GM12801 (cell line): ENCODE measurements around the gene PPP2R5C.

Source experiments
- TF ChIP-seq, protein P1 (sequence below): IDR thresholded peaks from one replicate; pipeline ENCODE4 v1.5.1; 2011; ENCODE audit warnings: control low read depth; ENCODE audit not compliant: insufficient read length; ENCODE audit errors: extremely low read depth

The PPP2R5C gene

DNA sequence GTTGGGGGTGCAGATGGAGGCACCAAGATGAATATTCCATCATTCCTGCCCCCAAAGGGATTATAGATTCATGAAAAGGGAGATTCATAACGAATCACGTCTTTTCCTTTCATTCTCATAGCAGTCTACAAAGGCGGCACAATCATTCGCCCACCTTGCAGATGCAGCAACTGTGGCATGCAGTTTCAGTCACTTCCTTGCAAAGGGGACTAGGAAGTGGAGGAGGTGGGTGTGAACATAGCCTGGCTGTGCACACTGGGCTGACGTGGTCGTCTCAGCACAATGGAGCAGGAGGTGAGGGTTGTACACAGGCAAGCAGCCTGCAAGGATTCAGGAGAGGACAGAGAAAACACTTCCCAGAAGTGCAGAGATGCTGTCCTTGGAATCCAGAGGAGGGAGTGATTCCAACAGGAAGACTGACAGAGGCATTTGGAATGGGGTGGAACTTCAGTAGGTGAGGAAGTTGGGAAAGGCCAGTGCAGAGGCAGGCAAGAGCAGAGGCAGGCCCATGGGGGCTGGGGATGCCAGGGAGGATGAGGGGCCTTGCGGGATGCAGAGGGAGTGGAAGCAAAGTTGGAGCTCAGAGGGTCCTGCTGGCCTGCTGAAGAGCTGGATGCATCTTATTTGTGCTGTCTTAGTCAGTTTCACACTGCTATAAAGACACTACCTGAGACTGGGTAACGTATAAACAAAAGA lies 21.9 kb upstream of the PPP2R5C start:
- TF ChIP-seq, protein P1, sequence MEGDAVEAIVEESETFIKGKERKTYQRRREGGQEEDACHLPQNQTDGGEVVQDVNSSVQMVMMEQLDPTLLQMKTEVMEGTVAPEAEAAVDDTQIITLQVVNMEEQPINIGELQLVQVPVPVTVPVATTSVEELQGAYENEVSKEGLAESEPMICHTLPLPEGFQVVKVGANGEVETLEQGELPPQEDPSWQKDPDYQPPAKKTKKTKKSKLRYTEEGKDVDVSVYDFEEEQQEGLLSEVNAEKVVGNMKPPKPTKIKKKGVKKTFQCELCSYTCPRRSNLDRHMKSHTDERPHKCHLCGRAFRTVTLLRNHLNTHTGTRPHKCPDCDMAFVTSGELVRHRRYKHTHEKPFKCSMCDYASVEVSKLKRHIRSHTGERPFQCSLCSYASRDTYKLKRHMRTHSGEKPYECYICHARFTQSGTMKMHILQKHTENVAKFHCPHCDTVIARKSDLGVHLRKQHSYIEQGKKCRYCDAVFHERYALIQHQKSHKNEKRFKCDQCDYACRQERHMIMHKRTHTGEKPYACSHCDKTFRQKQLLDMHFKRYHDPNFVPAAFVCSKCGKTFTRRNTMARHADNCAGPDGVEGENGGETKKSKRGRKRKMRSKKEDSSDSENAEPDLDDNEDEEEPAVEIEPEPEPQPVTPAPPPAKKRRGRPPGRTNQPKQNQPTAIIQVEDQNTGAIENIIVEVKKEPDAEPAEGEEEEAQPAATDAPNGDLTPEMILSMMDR, result no peak

DNA sequence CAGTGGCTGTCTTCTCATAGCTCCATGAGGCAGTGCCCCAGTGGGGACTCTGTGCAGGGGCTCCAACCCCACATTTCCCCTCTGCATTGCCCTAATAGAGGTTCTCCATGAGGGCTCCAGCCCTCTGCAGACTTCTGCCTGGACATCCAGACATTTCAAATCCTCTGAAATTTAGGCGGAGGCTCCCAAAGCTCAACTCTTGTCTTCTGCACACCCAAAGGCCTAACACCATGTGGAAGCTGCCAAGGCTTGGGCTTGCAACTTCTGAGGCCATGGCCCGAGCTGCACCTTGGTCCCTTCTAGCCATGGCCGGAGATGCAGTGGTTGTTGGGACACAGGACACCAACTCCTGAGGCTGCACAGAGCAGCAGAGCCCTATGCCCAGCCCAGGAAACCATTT lies 20.5 kb upstream of the PPP2R5C start:
- TF ChIP-seq, protein P1, result no peak

DNA sequence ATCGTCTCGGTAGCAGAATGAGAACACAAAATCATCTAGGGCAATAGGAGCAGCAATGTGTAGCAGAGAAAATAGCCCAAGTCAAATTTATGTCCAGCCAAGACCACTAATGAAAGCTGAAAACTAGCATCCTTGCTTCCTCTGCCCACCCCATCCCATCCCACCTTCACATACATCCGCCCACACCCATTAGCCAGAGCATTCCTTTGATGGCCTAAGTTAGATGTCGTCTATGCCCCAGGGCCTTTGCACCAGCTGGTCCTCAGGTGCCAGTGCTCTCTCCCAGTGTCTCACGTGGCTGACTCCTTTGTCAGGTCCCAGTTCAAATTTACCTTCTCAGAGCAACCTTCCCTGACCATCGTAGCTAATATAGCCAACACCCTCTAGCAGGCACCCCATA lies 17.8 kb upstream of the PPP2R5C start:
- TF ChIP-seq, protein P1, result no peak

DNA sequence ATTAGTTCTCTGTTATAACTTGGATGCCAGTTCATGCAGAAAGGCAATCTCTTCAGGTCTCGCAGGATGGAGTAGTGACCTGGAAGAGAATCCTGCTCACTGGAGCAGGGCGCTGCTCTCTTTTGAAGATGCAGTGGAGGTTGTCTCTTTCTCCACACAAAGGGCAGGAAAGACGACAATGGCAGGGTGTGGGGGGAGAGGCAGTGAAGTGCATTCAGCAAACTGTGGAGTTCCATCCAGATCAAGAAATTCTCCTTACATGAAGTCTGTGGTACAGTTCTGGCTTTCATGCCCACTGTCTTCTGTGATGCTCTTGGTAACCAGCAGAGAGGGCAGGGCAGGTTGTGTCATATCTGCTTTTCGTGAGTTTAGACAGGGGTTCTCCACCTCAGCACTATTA lies 6.6 kb upstream of the PPP2R5C start:
- TF ChIP-seq, protein P1, result no peak

DNA sequence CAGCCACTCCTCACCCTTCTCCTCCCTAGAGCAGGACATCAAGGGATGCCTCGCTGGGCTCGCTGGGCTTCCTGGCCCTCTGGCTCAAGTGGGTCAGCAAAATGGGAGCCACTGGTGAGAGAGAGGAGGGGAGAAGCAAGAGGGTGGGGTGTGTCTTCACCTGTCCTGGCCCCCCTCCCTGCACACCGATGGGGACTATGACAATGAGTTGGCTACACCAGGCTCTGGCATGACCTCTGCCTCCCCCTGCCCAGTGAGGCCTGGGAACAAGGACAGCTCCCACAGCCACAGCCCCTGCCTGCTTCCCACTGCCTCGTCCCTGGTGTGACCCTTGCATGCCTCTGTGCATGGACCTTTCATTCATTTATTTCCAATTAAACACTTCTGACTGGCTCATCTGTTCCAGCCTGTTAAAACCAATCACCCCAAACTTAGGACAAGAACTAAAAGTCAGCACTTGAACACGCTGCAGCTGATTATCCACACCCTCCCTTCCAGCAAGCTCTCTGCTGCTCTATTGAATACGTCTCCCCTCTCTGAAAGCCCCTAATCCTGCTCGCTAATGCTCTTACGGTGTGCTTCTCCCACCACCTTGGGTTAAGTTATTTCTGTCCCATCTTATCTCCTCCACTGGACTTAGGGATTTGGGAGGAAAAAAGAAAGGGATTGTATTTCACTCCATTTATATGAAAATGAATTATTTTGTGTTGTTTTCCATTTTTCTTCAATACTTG lies 5.8 kb upstream of the PPP2R5C start:
- TF ChIP-seq, protein P1, result no peak

DNA sequence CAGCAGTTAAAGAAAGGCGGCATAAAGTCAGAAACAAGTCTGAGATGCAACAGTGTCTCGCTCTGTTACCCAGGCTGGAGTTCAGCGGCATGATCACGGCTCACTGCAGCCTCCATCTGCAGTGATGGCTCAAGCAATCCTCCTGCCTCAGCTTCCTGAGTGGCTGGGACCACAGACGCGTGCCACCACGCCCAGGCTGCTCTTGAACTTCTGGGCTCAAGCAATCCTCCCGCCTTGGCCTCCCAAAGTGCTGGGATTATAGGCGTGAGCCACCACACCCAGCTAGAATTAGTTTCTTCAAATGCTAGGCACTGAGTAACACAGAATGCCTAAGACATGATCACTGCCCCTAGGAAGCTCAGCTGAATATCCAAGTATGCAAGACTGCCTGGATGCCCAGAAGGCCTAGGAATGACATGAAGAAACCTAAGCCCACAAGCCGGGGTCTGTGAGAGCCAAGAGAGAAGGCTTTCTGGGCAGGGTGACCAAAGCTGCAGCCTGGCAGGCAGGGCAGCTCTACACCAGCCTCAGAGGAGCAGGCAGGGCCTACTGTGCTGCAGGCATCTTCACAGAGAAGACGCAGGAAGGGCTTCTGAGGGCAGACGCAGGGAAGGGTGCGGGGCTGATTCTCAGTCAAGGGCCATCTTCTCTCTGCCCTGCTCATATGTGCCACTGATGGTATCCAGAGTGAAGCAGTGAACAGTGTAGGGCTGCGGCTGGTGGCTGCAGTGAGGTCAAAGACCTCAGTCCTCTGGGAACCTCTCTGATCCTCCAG lies 4.3 kb upstream of the PPP2R5C start:
- TF ChIP-seq, protein P1, result no peak

DNA sequence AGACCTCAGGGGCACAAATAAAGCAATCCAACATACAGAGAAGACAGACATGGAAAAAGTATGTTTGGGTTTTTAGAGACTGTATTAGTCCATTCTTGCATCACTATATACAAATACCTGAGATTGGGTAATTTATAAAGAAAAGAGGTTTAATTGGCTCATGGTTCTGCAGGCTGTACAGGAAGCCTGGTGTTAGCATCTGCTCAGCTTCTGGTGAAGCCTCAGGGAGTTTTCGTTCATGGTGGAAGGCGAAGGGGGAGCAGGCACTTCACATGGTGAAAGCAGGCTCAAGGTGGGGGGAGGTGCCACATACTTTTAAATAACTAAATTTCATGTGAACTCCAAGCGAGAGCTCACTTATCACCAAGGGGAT lies 3.7 kb upstream of the PPP2R5C start:
- TF ChIP-seq, protein P1, result no peak
